IPS-18a (cell line): ENCODE data around the gene ATP5F1D.
"Not testable (repeated sequence)": the region's sequence is repeated elsewhere in the genome, so short reads cannot be mapped to it uniquely, and the experiment has no call there.

ENCODE experiments used
- H3K27ac ChIP-seq: one replicate; pipeline ENCODE4 v1.5.1; 2013; ENCODE audit warnings: low read length
- H3K27me3 ChIP-seq: one replicate; pipeline ENCODE4 v1.6.1; 2013; ENCODE audit warnings: mild to moderate bottlenecking, low read length; ENCODE audit not compliant: control insufficient read depth, insufficient read depth
- H3K36me3 ChIP-seq: one replicate; pipeline ENCODE4 v1.6.1; 2013; ENCODE audit warnings: low read depth, low read length; ENCODE audit not compliant: control insufficient read depth
- H3K4me1 ChIP-seq: one replicate; pipeline ENCODE4 v1.6.1; 2013; ENCODE audit warnings: low read depth, low read length; ENCODE audit not compliant: control insufficient read depth
- H3K4me3 ChIP-seq: one replicate; pipeline ENCODE4 v1.5.1; 2013; ENCODE audit warnings: low read length
- H3K9ac ChIP-seq: one replicate; pipeline ENCODE4 v1.6.1; 2013; ENCODE audit warnings: mild to moderate bottlenecking, low read length, moderate library complexity
- H3K9me3 ChIP-seq: one replicate; pipeline ENCODE4 v1.6.1; 2013; ENCODE audit warnings: low read depth, low read length; ENCODE audit not compliant: control insufficient read depth

Gene ATP5F1D

GRCh38 chr19:1246265-1247087 is 4.9 kb downstream of the ATP5F1D start:
- H3K9ac ChIP-seq, H3K9me3 ChIP-seq, H3K4me1 ChIP-seq, H3K36me3 ChIP-seq, H3K4me3 ChIP-seq, H3K27ac ChIP-seq, H3K27me3 ChIP-seq: not testable (repeated sequence)

GRCh38 chr19:1247748-1248138 is 6.2 kb downstream of the ATP5F1D start:
- Histone ChIP-seq H3K36me3 (peaks cover 7% of the 10 kb centered on the region), H3K27ac (no peak overlapping the region), H3K9ac (peak overlapping the region; percentile 83), H3K4me3 (peak overlapping the region; percentile 62), H3K9me3 (no peaks in the 10 kb centered on the region), H3K4me1 (peaks cover 3% of the 10 kb centered on the region), H3K27me3 (no peaks in the 10 kb centered on the region)

- H3K9ac ChIP-seq, result peak within 1 kb of the TSS; percentile 83
- H3K4me3 ChIP-seq, result peak within 1 kb of the TSS; percentile 62
- H3K36me3 ChIP-seq, result peaks cover 7% of the 10 kb centered on the region
- peak within 1 kb of the TSS; percentile 47 for H3K27ac ChIP-seq
- no peaks in the 10 kb centered on the region for H3K9me3 ChIP-seq
- H3K4me1 ChIP-seq, result peaks cover 3% of the 10 kb centered on the region
- H3K27me3 ChIP-seq, result no peaks in the 10 kb centered on the region
Observed at GRCh38 chr19:1248139-1248785, 6.7 kb downstream of the ATP5F1D start, which contains the start of gene MIDN. Gene MIDN (plus strand): TSS chr19:1248583. CDS start chr19:1250297, 1,714 bp downstream.

GRCh38 chr19:1248786-1249297 is 7.3 kb downstream of the ATP5F1D start:
- Histone ChIP-seq H3K27me3 (no peaks in the 10 kb centered on the region), H3K36me3 (peaks cover 7% of the 10 kb centered on the region), H3K27ac (peak overlapping the region; percentile 47)

GRCh38 chr19:1249298-1249989 is 7.9 kb downstream of the ATP5F1D start:
- Histone ChIP-seq H3K4me3 (peak overlapping the region; percentile 82), H3K4me1 (peaks cover 3% of the 10 kb centered on the region), H3K27me3 (no peaks in the 10 kb centered on the region), H3K9ac (peak overlapping the region; percentile 97), H3K27ac (no peak overlapping the region), H3K9me3 (no peaks in the 10 kb centered on the region), H3K36me3 (peaks cover 12% of the 10 kb centered on the region)

More at GRCh38 chr19:1248786-1249297, 7.3 kb downstream of the ATP5F1D start:
- peaks cover 3% of the 10 kb centered on the region for H3K4me1 ChIP-seq
- no peaks in the 10 kb centered on the region for H3K9me3 ChIP-seq
- peak overlapping the region; percentile 62 for H3K4me3 ChIP-seq
- peak overlapping the region; percentile 83 for H3K9ac ChIP-seq

- Histone ChIP-seq H3K36me3 (peaks cover 18% of the 10 kb centered on the region), H3K4me1 (no peaks in the 10 kb centered on the region), H3K27ac (no peak overlapping the region), H3K4me3 (peak overlapping the region; percentile 82), H3K9me3 (no peaks in the 10 kb centered on the region), H3K27me3 (no peaks in the 10 kb centered on the region), H3K9ac (peak overlapping the region; percentile 97)
Observed at GRCh38 chr19:1249990-1250436, 8.5 kb downstream of the ATP5F1D start.

- Histone ChIP-seq H3K27ac (peak overlapping the region; percentile 87), H3K9ac (peak overlapping the region; percentile 97), H3K9me3 (no peaks in the 10 kb centered on the region), H3K4me3 (peak overlapping the region; percentile 82), H3K27me3 (no peaks in the 10 kb centered on the region), H3K36me3 (peaks cover 24% of the 10 kb centered on the region), H3K4me1 (no peaks in the 10 kb centered on the region)
Observed at GRCh38 chr19:1250437-1251260, 9.1 kb downstream of the ATP5F1D start.

GRCh38 chr19:1251330-1252220 is 10.0 kb downstream of the ATP5F1D start:
- Histone ChIP-seq H3K4me3 (peak overlapping the region; percentile 82), H3K27me3 (no peaks in the 10 kb centered on the region), H3K36me3 (peaks cover 31% of the 10 kb centered on the region), H3K27ac (peak overlapping the region; percentile 87), H3K9ac (peak overlapping the region; percentile 97), H3K9me3 (no peaks in the 10 kb centered on the region), H3K4me1 (no peaks in the 10 kb centered on the region)

- Histone ChIP-seq H3K27me3 (no peaks in the 10 kb centered on the region), H3K4me3 (peak overlapping the region; percentile 82), H3K9me3 (no peaks in the 10 kb centered on the region), H3K36me3 (peaks cover 36% of the 10 kb centered on the region), H3K27ac (no peak overlapping the region), H3K4me1 (no peaks in the 10 kb centered on the region), H3K9ac (peak overlapping the region; percentile 97)
Observed at GRCh38 chr19:1252221-1252820, 10.8 kb downstream of the ATP5F1D start.
